Measurements from ENCODE around the gene AGPAT1. TPM values are rescaled to one million over a fixed set of nuclear protein-coding genes. Genes with fewer than 3 reads are reported as not detected.

The AGPAT1 gene
- total and polyA plus RNA-seq, 2 of the 13 experiments (the other 11 are each of a cell fraction or from before 2014, with no cell fraction given), result 51.3 to 139 TPM

- no peak for TF ChIP-seq ZBED4 (CRISPR knock-in tag; IDR thresholded peaks at IDR 0.05; ENCODE audit: borderline replicate concordance)
- no peak for TF ChIP-seq FUBP1 (CRISPR knock-in tag; IDR thresholded peaks at IDR 0.05; ENCODE audit: borderline replicate concordance)
- TF ChIP-seq FOXC1 (CRISPR knock-in tag; IDR thresholded peaks at IDR 0.05; ENCODE audit: borderline replicate concordance), result 0 out of 2 replicates have a peak, but pooled peaks have one; percentile 33
- peak; percentile 45 for TF ChIP-seq TARDBP (CRISPR knock-in tag; IDR thresholded peaks at IDR 0.05)
- peak; percentile 49; the same call in 1 of the 2 replicates for TF ChIP-seq HOXA5 (CRISPR knock-in tag; IDR thresholded peaks at IDR 0.05)
- TF ChIP-seq EP300 (IDR thresholded peaks at IDR 0.05; ENCODE audit: low read depth in 2 of 2, low read length in 2 of 2), result peak in 1 of 2 experiments; percentile 24; a peak in 1 of 4 replicates
- no peak for TF ChIP-seq EP300 (CRISPR knock-in tag; IDR thresholded peaks at IDR 0.05; ENCODE audit: borderline replicate concordance)
- no peak for TF ChIP-seq IKZF4 (CRISPR knock-in tag; IDR thresholded peaks at IDR 0.05; ENCODE audit: borderline replicate concordance, low read depth, not compliant biosample characterization)
- peak; percentile 83 for TF ChIP-seq HIVEP1 (CRISPR knock-in tag; IDR thresholded peaks at IDR 0.05)
- no peak for TF ChIP-seq HES4 (CRISPR knock-in tag; IDR thresholded peaks at IDR 0.05; ENCODE audit: borderline replicate concordance)
- no peak for TF ChIP-seq CENPT (CRISPR knock-in tag; IDR thresholded peaks at IDR 0.05; ENCODE audit: low read depth)
- no peak; the same call in 1 of the 2 replicates for TF ChIP-seq ZBTB21 (CRISPR knock-in tag; IDR thresholded peaks at IDR 0.05)
- no peak for TF ChIP-seq CBX5 (CRISPR knock-in tag; IDR thresholded peaks at IDR 0.05; ENCODE audit: borderline replicate concordance)
- no peak for TF ChIP-seq PRDM15 (CRISPR knock-in tag; IDR thresholded peaks at IDR 0.05)
- peak; percentile 65; the same call in 1 of the 2 replicates for TF ChIP-seq SAP130 (CRISPR knock-in tag; IDR thresholded peaks at IDR 0.05; ENCODE audit: low read depth)
These were observed at the start of gene AGPAT1 (continued) for GRCh38 chr6:32175711-32176475.
